Measurements from ENCODE around the gene PALM. TPM values are rescaled to one million over a fixed set of nuclear protein-coding genes. Genes with fewer than 3 reads are reported as not detected.

Gene PALM
- total and polyA plus RNA-seq, 9 of the 15 experiments (the other 6 are each of a cell fraction or from before 2014, with no cell fraction given): 0.04 to 6.6 (median 1.7) TPM

DNA sequence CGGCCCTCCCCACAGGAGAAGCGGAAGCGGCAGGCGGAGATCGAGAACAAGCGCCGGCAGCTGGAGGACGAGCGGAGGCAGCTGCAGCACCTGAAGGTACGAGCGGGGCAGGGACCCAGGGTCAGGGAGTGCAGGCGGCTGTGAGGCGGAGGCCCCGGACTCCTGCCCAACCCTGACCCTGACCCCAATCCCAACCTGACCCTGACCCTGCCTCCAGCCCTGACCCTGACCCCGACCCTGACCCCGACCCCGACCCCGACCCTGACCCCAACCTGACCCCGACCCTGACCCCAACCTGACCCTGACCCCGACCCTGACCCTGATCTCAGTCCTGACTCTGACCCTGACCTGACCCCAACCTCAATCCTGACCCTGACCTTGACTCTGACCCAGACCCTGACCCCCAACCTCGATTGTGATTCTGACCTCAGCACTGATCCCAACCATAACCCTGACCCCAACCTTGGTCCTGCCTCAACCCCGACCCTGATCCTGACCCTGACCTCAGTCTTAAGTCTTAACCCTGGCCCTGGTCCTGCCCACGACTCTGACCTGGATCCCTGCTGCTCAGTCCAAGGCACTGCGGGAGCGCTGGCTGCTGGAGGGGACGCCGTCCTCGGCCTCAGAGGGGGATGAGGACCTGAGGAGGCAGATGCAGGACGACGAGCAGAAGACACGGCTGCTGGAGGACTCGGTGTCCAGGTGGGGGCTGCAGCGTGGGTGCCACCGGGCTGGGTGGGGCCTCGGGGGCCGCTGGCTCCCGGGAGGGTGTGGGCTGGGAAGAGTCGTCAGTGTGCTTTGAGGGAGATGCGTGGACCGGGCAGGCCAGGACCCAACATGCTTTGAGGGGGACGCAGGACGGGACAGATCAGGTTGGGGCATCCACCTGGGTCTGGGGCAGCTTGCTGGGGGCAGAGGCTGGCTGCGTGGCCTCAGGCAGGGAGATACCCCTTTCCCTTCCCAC is 18.5 kb downstream of the PALM start (continued):
- TF ChIP-seq ZBTB7A (IDR thresholded peaks at IDR 0.05; ENCODE audit: borderline replicate concordance, control insufficient read depth, low read depth, low read length): peak; percentile 74; the same call in 1 of the 2 replicates
- peak; percentile 93 for TF ChIP-seq ESRRA (IDR thresholded peaks at IDR 0.05; ENCODE audit: borderline replicate concordance, low read depth)
- peak; percentile 46 to 62; a peak in 3 of 4 replicates for TF ChIP-seq TRIM24 (IDR thresholded peaks at IDR 0.05)
- no peak for TF ChIP-seq NFXL1 (CRISPR knock-in tag; IDR thresholded peaks at IDR 0.05)
- TF ChIP-seq L3MBTL2 (IDR thresholded peaks at IDR 0.05): no peak
- no peak for TF ChIP-seq ZNF408 (CRISPR knock-in tag; IDR thresholded peaks at IDR 0.05; ENCODE audit: low read depth)
- 0 out of 4 replicates have a peak, but pooled peaks of 1 of the 2 experiments have one; percentile 29 for TF ChIP-seq ARNT (IDR thresholded peaks at IDR 0.05)
- peak; percentile 59 to 62; a peak in 3 of 4 replicates for TF ChIP-seq KDM1A (IDR thresholded peaks at IDR 0.05)
- no peak for TF ChIP-seq FOXA3 (CRISPR knock-in tag; conservative IDR thresholded peaks at IDR 0.05 in 1 of 2, IDR thresholded peaks at IDR 0.05 in 1 of 2)
- TF ChIP-seq MCM7 (IDR thresholded peaks at IDR 0.05): no peak
- TF ChIP-seq YY1 (IDR thresholded peaks at IDR 0.05; ENCODE audit: borderline replicate concordance in 1 of 3, control insufficient read depth in 1 of 3, extremely low read depth in 1 of 3, insufficient read depth in 3 of 3, insufficient read length in 1 of 3, insufficient replicate concordance in 2 of 3, low read depth in 1 of 3, low read length in 2 of 3): no peak
- TF ChIP-seq HNRNPUL1 (IDR thresholded peaks at IDR 0.05; ENCODE audit: low read length): no peak
- TF ChIP-seq ZNF253 (CRISPR knock-in tag; conservative IDR thresholded peaks at IDR 0.05): no peak
- TF ChIP-seq ZNF785 (CRISPR knock-in tag; IDR thresholded peaks at IDR 0.05): no peak
- TF ChIP-seq NR2C2 (CRISPR knock-in tag; IDR thresholded peaks at IDR 0.05): peak; percentile 94
- peak; percentile 80 for TF ChIP-seq NR2C2 (tag; IDR thresholded peaks at IDR 0.05)
- TF ChIP-seq, protein P1, sequence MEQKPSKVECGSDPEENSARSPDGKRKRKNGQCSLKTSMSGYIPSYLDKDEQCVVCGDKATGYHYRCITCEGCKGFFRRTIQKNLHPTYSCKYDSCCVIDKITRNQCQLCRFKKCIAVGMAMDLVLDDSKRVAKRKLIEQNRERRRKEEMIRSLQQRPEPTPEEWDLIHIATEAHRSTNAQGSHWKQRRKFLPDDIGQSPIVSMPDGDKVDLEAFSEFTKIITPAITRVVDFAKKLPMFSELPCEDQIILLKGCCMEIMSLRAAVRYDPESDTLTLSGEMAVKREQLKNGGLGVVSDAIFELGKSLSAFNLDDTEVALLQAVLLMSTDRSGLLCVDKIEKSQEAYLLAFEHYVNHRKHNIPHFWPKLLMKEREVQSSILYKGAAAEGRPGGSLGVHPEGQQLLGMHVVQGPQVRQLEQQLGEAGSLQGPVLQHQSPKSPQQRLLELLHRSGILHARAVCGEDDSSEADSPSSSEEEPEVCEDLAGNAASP (IDR thresholded peaks at IDR 0.05): peak; percentile 59

Data from K562 (cell line).